ENCODE results near the gene PEX5.
"Not testable (repeated sequence)": the region's sequence is repeated elsewhere in the genome, so short reads cannot be mapped to it uniquely, and the experiment has no call there.

The PEX5 gene

DNA sequence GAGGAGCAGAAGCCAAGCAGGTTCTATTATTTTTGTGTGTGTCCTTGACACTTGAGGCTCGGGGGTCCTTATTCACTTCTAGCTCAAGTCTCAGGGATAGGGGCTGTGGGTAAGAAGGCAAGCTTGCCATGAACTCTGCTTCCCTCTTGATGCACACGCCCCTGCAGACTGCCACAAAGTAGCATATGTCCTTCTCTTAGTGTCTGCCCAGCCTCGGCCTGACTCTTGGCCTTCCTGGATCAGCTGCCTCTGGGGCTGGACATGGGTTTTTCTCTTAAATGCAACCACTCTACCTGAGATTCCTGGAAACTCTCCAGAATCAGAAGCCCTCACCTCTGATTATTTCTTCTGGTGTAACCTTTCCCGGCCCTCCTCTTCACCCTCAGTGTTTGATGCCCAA, 28.2 kb upstream of the PEX5 start:
- DNase-seq = no peak

DNA sequence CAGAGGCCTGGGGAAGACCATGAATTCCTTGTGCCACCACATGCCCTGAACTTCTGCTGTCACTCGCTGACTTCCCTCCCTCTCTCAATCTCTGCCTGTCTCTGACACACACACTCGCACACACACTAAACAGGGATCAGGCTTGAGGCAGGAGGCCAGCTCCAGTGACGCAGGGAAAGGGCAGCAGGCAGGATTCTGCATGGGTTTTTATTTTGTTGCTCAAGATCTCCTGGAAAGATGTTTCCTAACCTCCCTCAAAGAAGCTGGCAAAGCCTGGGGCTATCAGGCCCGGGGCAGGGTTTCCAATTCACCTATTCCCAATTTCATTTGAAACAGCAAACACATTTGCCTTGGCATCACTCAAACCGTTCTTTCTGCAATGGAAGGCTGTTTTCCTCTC, 27.7 kb upstream of the PEX5 start:
- DNase-seq = no peak

DNA sequence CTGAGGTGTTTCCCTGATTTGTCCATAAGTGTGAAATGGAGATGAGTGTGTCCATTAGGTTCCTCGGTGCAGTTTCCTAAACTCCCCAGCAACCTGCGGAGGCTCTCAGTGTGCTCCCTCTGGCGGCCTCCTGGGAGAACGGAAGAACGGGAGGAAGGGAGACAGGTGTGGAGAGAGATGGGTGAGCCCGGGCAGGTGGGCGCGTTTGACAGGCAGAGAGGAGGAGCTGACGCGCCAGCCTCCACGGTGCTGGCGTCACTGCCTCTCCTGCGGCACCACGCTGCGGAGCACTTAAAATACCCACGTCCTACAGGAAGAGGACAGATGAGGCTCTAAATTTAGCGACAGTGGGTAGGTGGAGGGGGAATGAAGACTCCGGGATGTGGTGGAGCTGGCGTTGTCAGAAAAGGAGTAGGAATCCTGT, 26.8 kb upstream of the PEX5 start:
- no peak for DNase-seq

DNA sequence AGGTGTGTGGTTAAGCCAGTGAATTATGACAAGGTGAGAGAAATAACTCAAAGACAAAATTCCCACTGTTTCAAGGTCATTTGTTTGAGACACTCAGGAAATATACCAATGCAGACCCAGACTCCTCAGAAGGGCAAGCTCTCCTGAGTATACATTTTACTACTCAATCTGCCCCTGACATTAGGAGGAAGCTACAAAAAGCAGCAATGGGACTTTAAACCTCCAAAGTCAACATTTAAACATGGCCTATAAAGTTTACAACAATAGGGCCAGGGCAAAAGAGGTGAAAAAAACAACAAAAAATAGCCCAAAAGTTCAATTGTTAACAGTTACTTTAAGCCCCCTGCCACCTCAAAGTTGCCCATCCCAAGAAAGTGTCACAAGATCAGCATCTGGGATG, 19.5 kb upstream of the PEX5 start:
- DNase-seq = no peak

DNA sequence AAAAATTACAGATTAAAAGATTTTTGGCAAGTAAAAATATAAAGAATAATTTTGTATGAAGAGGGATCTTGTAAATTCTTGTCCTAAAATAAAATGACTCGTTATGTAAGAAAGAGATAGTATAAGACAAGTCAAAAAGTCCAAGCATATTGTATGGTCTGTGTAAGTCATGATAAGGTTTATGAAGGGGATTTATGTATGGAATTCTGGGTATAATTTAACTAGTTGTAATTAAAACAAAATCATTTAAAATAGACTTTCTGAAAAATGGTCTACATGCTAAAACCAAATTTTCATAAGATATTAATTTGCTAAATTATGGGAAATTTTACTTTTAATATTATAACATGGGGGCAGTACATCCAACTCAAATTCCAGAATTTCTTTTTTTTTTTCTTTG, 17.6 kb upstream of the PEX5 start:
- no peak for DNase-seq

DNA sequence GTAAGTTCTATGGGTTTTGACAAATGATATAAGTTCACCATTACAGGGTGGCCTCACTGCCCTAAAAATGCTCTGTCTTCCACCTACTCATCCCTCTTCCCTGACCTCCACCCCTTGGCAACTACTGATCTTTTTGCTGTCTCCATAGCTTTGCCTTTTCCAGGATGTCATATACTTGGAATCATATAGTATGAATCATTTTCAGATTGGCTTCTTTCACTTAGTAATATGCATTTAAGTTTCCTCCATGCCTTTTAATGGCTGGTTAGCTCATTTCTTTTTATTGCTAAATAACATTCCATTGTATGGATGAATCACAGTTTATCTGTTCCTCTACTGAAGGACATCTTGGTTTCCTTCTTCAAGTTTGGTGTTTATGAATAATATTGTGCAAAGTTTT, 14.0 kb upstream of the PEX5 start:
- no peak for DNase-seq

DNA sequence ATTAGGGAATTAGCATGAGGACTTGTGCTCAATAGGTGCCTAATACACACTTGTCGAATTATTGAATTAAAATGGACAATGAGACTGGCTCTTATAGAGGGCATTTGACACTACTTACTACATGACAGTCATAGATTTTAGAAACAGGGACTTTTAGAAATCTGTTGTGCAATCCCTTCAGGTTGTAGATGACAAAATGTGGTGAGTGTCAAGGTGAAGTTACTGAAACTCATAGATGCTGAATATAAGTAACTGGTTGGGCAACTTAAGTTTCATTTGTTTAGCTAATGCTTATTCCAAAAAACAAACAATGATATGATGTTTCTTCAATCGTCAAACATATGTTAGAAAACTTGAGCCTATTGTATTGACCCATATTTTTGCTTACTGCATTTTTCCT, 12.9 kb upstream of the PEX5 start:
- DNase-seq = no peak

DNA sequence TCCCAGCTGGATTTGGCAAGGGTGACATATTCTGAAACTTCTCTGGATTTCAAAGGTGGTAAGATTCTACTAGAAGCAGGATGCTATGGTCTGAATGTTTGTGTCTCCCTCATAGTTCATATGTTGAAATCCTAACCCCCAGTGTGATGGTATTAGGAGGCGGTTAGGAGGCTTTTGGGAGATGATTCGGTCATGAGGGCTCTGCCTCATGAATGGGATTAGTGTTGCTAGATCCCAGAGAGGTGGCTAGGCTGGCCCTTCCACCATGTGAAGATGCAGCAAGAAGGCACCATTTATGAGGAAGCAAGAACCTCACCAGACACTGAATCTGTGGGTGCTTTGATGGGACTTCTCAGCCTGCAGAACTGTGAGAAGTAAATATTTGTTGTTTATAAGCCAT, 11.0 kb upstream of the PEX5 start:
- DNase-seq = no peak

DNA sequence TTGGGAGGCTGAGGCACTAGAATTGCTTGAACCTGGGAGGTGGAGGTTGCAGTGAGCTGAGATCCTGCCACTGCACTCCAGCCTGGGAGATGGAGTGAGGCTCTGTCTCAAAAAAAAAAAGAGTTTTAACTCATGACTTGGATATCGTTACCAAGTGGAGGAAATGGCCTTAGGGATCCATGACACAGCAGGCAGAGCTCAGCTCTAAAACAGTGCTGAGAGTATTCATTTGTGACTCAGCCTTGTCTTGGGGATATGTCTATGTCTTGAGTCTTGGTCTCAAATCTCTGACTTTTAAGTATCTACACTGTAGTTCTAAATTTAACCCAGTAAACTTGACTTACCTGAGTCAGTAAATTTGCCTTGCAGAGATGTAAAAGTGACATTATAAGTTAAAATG, 8.8 kb upstream of the PEX5 start:
- DNase-seq = no peak

DNA sequence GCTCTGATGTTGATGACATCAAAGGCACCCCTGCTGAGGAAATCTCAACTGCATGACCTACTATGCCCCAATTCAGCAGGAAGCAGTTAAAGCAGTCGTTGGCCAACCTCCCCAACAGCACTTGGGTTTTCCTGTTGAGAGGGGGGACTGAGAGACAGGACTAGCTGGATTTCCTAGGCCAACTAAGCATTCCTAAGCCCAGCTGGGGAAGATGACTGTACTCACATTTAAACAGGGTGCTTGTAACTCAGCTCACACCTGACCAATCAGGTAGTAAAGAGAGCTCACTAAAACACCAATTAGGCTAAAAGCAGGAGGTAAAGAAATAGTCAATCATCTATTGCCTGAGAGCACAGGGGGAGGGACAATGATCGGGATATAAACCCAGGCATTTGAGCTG, 3.4 kb upstream of the PEX5 start:
- not testable (repeated sequence) for DNase-seq

DNA sequence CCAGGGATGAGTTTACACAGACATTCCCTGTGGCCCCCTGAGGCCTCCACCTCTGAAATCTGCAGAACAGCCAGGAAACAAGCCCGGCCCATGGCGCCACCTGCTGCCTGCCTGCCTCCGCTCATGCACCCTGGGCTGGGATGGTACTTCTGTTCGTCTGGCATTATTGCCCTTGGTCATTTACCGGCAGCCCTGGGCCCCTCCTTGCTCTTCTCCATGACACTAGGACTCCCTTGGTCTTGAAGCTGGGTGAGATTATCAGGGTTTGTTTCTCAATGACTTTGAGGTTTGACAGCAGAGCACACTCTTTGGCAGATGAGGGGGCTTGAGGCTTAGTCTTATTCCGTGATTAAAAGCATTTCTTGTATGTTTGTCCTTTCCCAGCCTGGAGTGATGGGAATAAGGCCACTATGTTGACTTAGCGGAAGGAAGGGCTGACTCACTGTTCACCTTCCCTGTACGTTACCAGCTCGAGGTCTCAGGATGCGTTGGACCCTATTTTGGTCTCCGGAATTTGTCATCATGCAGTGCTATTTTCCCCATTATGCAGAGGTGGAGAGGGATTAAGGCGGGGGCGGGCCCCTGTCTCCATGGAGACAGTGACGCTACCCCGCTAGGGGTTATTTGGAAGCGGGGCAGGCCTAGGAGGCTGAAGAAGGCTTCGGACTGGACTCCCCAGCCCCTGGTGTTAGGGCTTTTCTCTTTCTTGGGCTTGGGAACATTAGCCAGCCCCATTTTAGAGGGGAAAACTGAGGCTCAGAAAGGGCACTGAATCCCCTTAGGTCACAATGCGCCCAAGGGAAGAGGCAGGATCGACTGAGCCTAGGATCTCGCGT, 706 bp upstream of the PEX5 start:
- DNase-seq = peak; percentile 85

DNA sequence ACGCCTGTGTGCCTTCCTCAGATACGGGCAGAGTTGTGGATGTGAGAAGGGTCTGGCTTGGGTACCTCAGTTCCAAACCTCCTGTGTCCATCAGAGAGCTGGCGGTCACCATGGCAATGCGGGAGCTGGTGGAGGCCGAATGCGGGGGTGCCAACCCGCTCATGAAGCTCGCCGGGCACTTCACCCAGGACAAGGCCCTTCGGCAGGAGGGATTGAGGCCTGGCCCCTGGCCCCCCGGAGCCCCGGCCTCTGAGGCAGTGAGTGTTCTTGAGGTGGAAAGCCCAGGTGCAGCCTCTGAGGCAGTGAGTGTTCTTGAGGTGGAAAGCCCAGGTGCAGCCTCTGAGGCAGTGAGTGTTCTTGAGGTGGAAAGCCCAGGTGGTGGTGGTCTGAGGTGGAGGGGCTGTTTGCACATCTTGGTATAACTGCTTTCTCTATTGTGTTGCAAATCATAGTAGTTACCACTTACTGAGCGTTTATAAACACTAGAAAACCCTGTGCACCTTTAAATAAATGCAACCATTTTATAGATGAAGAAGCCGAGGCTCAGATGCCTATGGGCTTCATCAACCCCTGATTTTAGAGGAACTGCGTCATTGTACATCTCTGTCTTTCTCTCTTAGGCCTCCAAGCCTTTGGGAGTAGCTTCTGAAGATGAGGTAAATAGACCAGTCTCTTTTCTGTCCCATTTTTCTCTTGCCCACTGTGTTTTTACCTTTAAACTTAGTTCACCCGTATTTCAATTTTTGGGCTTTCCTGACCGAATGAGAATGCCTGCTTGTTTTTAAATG, 976 bp downstream of the PEX5 start:
- no peak for DNase-seq

DNA sequence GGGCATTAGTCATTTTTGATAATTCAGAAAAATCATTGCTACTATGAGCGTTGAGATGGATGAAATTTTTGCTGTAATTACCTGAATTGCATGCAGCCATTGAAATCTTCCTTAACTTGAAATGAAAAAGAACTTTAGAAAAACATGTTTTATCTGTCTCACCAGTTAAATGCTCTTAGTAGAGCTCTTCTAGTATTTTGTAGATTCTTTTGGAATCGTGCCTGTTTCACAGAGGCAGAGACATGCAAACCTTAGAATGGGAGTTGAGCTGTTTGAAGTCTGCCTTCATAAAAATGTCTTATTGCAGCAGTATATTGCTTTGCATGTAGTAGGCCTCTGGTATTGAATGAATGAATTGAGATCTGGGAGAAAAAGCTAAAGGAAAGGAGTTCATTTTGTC, 4.2 kb downstream of the PEX5 start:
- DNase-seq = no peak

DNA sequence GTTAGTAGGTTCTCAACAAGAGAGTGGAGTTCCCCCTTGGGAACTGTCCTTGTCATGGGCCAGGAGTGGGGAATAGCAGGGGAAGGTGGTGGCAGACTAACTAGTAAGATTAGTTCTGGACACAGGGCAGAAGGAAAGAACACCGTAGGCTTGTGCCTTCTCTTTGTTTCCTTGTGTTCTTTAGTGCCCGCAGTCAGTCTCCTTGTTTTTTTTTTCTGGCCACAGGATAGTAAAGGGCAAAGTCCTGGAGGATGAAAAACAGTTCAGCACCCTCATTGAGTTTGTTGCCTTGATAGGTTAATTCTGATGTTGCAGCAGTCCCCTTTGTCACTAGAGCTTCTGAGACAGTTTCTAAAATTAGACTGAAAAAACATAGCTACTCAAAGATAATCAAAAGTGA, 8.4 kb downstream of the PEX5 start:
- no peak for DNase-seq

DNA sequence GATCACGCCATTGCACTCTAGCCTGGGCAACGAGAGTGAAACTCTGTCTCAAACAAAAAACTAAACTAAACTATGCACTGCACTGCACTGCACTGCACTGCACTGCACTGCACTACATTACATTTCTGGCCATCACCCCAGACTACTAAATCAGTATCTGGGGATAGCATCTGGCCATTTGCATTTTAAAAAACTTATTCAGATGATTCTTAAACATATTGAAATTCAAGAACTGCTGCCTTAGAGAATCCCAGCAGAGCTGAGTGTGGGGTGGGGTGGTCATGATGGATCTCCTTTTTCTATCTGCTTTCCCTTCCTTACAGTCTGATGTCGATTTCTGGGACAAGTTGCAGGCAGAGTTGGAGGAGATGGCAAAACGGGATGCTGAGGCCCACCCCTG, 13.6 kb downstream of the PEX5 start:
- no peak for DNase-seq

DNA sequence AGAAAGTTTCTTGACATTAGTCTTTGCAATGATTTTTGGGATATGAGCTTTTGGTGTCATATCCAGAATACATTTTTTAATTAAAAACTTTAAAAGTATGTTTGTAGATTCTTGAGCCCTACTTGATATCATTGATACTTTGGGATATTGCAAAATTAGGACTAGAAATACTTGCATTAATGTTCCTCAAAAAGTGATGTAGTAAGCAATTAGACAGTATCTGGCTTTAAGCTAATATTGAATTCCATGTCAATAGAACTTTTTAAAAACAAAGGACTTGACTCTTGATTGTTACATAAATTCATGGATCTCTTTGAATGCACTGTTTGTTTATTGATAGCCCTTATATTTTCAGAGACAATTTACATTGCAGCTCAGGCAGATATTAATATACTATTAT, 15.6 kb downstream of the PEX5 start:
- DNase-seq = no peak

DNA sequence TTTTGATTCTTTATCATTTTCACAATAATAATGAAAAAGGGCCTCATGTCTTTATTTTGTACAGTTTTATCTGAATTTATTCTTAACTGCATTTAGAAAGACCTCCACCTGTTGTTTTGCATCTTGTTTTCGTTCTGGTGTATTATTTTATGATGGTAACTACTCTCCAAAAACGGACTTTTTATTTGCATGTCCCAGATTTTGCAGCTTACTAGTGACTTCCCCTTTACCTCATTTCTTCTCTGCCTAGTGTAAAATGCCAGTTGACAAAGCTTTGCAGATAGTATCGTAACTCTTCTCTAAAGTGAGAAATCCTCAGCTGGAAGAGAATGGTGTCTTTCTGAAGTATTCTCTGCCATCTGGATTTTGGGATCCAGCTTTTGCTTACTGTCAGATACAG, 17.2 kb downstream of the PEX5 start:
- DNase-seq = no peak

DNA sequence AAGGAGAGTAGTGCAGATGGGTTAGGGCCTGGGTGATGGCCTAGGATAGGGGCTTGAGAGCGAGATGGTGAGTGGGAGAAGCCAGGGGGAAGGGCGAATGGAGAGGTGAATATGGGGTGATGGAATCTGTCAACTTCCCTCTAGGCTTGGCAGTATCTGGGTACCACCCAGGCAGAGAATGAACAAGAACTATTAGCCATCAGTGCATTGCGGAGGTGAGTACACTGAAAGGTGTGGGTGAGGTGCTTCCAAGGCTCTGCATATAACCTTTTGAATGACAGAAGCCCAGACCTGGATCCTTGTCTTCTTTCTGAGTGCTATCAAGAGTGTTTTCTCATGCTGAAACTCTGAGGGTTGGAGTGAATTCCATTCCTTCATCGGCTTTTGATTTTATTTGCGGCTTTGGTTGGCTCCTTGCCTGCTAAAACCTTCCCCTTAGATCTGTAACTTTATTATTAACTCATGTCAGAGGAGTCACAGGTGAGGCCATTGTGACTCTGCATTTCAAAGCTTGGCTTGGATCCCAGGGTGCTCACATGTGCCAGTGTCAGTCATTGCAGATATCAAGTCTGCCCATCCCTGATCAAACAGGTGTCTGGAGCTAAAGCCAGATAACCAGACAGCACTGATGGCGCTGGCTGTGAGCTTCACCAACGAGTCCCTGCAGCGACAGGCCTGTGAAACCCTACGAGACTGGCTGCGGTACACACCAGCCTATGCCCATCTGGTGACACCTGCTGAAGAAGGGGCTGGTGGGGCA, 18.6 kb downstream of the PEX5 start:
- no peak for DNase-seq

DNA sequence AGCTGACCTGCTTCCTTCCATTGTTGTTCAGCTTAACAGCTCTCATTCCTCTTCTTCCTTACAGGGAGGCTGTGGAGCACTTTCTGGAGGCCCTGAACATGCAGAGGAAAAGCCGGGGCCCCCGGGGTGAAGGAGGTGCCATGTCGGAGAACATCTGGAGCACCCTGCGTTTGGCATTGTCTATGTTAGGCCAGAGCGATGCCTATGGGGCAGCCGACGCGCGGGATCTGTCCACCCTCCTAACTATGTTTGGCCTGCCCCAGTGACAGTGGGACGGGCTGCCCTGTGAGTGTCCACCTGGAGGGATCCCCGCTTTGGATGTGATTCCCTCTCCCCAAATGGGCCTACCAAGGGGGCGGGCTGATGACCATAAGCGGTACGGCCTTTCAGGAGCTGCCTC, 20.5 kb downstream of the PEX5 start:
- DNase-seq = no peak

DNA sequence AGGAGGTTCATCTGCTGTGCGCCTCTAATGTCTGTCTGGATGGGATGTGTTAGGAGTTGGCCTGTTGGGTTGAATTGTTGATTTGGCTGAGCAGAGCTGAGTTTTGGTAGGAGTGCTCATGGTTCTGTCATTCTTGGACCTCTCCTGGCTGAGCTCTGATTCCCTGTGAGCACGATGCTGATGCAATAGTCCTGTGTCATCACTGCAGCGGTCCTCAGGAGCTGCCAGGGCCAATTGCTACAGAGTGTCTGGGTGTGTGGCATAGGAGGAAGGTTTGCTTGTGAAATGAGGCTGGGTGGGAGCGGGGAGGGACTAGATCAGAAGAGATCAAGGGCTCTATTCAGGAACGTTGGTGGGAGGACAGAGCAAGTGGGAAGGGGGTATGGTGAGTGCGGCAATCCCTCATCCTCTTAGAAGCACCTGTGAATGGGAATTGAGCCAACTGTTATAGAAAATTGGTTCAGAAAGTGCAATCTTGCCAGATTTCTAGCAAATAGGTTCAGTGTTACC, 21.2 kb downstream of the PEX5 start:
- no peak for DNase-seq

DNA sequence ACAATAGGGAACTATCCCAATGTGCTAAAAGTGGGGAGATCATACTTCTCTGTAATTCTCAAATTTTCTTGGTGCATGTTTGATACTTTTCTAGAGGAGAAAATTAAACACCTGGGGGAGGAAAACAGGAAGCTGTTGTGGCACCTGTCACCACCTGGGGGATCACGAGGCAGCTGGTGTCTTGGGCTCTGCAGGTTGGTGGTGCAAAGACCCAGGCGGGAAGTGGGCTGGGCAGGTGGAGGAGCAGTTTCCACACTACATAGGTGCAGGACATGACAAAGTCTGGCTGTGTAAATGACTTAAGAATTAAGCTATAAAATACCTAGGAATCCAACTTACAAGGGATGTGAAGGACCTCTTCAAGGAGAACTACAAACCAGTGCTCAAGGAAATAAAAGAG, 23.2 kb downstream of the PEX5 start:
- DNase-seq = no peak

DNA sequence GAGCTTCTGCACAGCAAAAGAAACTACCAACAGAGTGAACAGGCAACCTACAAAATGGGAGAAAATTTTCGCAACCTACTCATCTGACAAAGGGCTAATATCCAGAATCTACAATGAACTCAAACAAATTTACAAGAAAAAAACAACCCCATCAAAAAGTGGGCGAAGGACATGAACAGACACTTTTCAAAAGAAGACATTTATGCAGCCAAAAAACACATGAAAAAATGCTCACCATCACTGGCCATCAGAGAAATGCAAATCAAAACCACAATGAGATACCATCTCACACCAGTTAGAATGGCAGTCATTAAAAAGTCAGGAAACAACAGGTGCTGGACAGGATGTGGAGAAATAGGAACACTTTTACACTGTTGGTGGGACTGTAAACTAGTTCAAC, 24.3 kb downstream of the PEX5 start:
- DNase-seq = not testable (repeated sequence)

DNA sequence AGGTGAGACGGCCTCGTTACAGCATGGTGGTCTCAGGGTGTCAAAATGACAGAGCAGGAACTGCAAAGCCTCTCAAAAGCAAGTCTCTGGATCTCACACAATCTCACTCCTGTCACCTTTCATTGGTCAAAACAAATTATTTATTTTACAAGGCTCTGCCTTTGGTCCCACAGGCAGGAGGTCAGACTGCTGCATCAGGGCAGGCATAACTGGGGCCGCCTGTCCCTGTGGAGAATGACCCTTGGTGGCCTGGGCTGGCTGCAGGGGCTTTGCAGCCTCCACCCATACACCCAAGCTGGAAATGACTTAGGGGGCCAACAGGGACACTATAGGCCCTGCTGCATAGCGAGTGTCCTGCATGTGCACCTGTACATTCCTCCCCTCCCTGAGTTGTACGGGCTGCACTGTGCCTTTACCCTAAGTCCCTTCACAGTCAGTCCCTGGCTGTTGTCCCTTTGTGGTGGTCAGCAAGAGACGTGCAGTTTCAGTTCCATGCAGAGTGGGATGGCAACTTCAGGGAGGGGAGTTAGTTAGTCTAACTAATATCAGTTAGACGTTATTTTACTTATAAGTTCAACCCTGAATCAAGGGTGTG, 28.1 kb downstream of the PEX5 start:
- no peak for DNase-seq
